A549 (cell line): Measurements from ENCODE around the gene GRIA3. TPM values are rescaled to one million over a fixed set of nuclear protein-coding genes. Genes with fewer than 3 reads are reported as not detected.
"Not testable (repeated sequence)": the region's sequence is repeated elsewhere in the genome, so short reads cannot be mapped to it uniquely, and the experiment has no call there.

Experiments used
- ATAC-seq, 2 experiments: fragments of 200-7000 bp in 1 of 2; fragments of >200 bp in 1 of 2; cut with Nextera tagmentation in 1 of 2; cut with Tn5 transposase in 1 of 2; 3 replicates each; pipeline versions ENCODE4 v1.8.0 to v1.9.1; 2018 to 2020; ENCODE audit warnings: mild to moderate bottlenecking in 1 of 2, moderate library complexity in 1 of 2
- CTCF ChIA-PET: fragments of 300-600 bp; sonication (Branson Sonifier 250); formaldehyde crosslinking; extraction: SDS; loops from one replicate; lab custom pipeline; 2021; ENCODE audit warnings: antibody characterized with exemption, inconsistent platforms; lab: Yijun Ruan, JAX
- POLR2A ChIA-PET: fragments of 350-600 bp; formaldehyde crosslinking; extraction: SDS; loops from one replicate; lab custom pipeline; 2021; ENCODE audit warnings: antibody characterized with exemption, inconsistent platforms; lab: Yijun Ruan, JAX
- DNase-seq, 2 experiments: peaks; one replicate each; pipeline versions ENCODE4 v3.0.0 to v3.0.0-alpha.2; 2011 to 2016; ENCODE audit warnings: low read depth in 1 of 2, low spot score in 1 of 2
- FAIRE-seq: peaks from 2 replicates; lab custom pipeline; 2011; peaks lifted over from hg19 to GRCh38; lab: Jason Lieb, UNC
- H3K27ac ChIP-seq, 2 experiments: fragments of >200 bp; sonication (Bioruptor Twin); formaldehyde crosslinking; 3 replicates each; pipeline ENCODE4 v1.5.1; 2016 to 2017
- H3K4me1 ChIP-seq: fragments of >200 bp; sonication (Bioruptor Twin); formaldehyde crosslinking; 3 replicates; pipeline ENCODE4 v1.6.1; 2016
- H3K4me2 ChIP-seq: fragments of >200 bp; sonication (Bioruptor Twin); formaldehyde crosslinking; 3 replicates; pipeline ENCODE4 v1.6.1; 2016
- H3K4me3 ChIP-seq: fragments of >200 bp; sonication (Bioruptor Twin); formaldehyde crosslinking; 3 replicates; pipeline ENCODE4 v1.5.1; 2016
- H3K9me3 ChIP-seq: fragments of >200 bp; sonication (Bioruptor Twin); formaldehyde crosslinking; 3 replicates; pipeline ENCODE4 v1.6.1; 2016
- BHLHE40 ChIP-seq: IDR thresholded peaks from 2 replicates; pipeline ENCODE4 v1.6.1; 2012; ENCODE audit warnings: low read depth, low read length, inconsistent platforms
- CBX2 ChIP-seq: fragments of 200-600 bp; sonication (generic); IDR thresholded peaks from 2 replicates; pipeline ENCODE4 v1.6.1; 2016; ENCODE audit warnings: low read depth, mild to moderate bottlenecking, borderline replicate concordance
- CEBPB ChIP-seq, 2 experiments: fragments of >200 bp in 1 of 2; sonication (Bioruptor Twin) in 1 of 2; formaldehyde crosslinking in 1 of 2; IDR thresholded peaks; 2 replicates each; pipeline ENCODE4 v1.6.1; 2012 to 2016
- CHD2 ChIP-seq: fragments of 150-350 bp; IDR thresholded peaks from 2 replicates; pipeline ENCODE4 v1.6.1; 2014; ENCODE audit warnings: low read length; ENCODE audit not compliant: partially characterized antibody
- CHD4 ChIP-seq: fragments of 200-600 bp; sonication (generic); IDR thresholded peaks from 2 replicates; pipeline ENCODE4 v1.6.1; 2016; ENCODE audit warnings: antibody characterized with exemption, mild to moderate bottlenecking, borderline replicate concordance
- E2F6 ChIP-seq: IDR thresholded peaks from 2 replicates; pipeline ENCODE4 v1.6.1; 2012; ENCODE audit warnings: low read depth, borderline replicate concordance
- FOSB ChIP-seq: fragments of 250-450 bp; sonication (Bioruptor Pico); IDR thresholded peaks from 2 replicates; pipeline ENCODE4 v1.5.0; 2020; ENCODE audit warnings: mild to moderate bottlenecking, moderate library complexity
- FOSL2 ChIP-seq, 2 experiments: fragments of 450-650 bp in 1 of 2; fragments of >200 bp in 1 of 2; sonication (Bioruptor Twin) in 1 of 2; formaldehyde crosslinking; IDR thresholded peaks; 2 replicates each; pipeline versions ENCODE4 v1.5.0 to v1.6.1; 2016 to 2020; ENCODE audit warnings: mild to moderate bottlenecking in 1 of 2, moderate library complexity in 1 of 2
- GATA3 ChIP-seq: IDR thresholded peaks from 2 replicates; pipeline ENCODE4 v1.6.1; 2012; ENCODE audit warnings: borderline replicate concordance
- HOXB13 ChIP-seq: fragments of 250-450 bp; sonication (Bioruptor Pico); IDR thresholded peaks from 2 replicates; pipeline ENCODE4 v1.5.0; 2020; ENCODE audit warnings: low read depth, mild to moderate bottlenecking, moderate library complexity
- JUN ChIP-seq, 2 experiments: fragments of >200 bp; sonication (Bioruptor Twin); formaldehyde crosslinking; IDR thresholded peaks; 2 replicates in 1 of 2; 3 replicates in 1 of 2; pipeline ENCODE4 v1.6.1; 2016 to 2017
- MAZ ChIP-seq: fragments of 150-350 bp; IDR thresholded peaks from 2 replicates; pipeline ENCODE4 v1.6.1; 2014; ENCODE audit warnings: antibody characterized with exemption, low read depth, low read length, borderline replicate concordance
- NFE2L2 ChIP-seq: fragments of 150-350 bp; conservative IDR thresholded peaks from 2 replicates; pipeline ENCODE4 v1.6.1; 2014; ENCODE audit warnings: low read length
- PHF8 ChIP-seq: fragments of 200-600 bp; sonication (generic); IDR thresholded peaks from 2 replicates; pipeline ENCODE4 v1.6.1; 2016; ENCODE audit warnings: low read depth, mild to moderate bottlenecking, antibody characterized with exemption, moderate library complexity, borderline replicate concordance
- RAD21 ChIP-seq, 2 experiments: fragments of >200 bp in 1 of 2; sonication (Bioruptor Twin) in 1 of 2; formaldehyde crosslinking in 1 of 2; IDR thresholded peaks in 1 of 2; conservative IDR thresholded peaks in 1 of 2; 2 replicates in 1 of 2; 3 replicates in 1 of 2; pipeline ENCODE4 v1.6.1; 2012 to 2018; ENCODE audit warnings: inconsistent platforms in 1 of 2
- SMC3 ChIP-seq: fragments of >200 bp; sonication (Bioruptor Twin); formaldehyde crosslinking; IDR thresholded peaks from 3 replicates; pipeline ENCODE4 v1.6.1; 2018; ENCODE audit warnings: inconsistent platforms
- TP53 ChIP-seq: fragments of 250-450 bp; sonication (Bioruptor Pico); IDR thresholded peaks from 2 replicates; pipeline ENCODE4 v1.5.0; 2021; ENCODE audit warnings: mild to moderate bottlenecking, moderate library complexity
- WGBS: methylation state at CpG from one replicate; pipeline ENCODE4 v1.1.6; 2017; ENCODE audit errors: missing lambda C conversion rate; 5-methylcytosine and 5-hydroxymethylcytosine counted together
- polyA plus RNA-seq, 4 experiments: library from polyadenylated mRNA; depleted of rRNA in 3 of 4; stranded (reverse); fragments of >200 nt; fragmentation: RNase III in 1 of 4; extraction: RNeasy Plus Mini Kit Qiagen cat#74134 plus additional on column Dnase treatment in 1 of 4; gene quantifications; 2 replicates in 3 of 4; 3 replicates in 1 of 4; pipeline ENCODE4 v1.2.3, GENCODE V29; 2011 to 2017
- TF ChIP-seq, protein P1 (sequence below): fragments of 450-650 bp; IDR thresholded peaks from 2 replicates; pipeline ENCODE4 v1.6.1; 2014; ENCODE audit warnings: antibody characterized with exemption
- TF ChIP-seq, protein P2 (sequence below): fragments of >200 bp; sonication (Bioruptor Twin); formaldehyde crosslinking; IDR thresholded peaks from 3 replicates; pipeline ENCODE4 v1.5.1; 2016

Gene GRIA3
- polyA plus RNA-seq, 2 of the 4 experiments (the other 2 are of a cell fraction): not detected

DNA sequence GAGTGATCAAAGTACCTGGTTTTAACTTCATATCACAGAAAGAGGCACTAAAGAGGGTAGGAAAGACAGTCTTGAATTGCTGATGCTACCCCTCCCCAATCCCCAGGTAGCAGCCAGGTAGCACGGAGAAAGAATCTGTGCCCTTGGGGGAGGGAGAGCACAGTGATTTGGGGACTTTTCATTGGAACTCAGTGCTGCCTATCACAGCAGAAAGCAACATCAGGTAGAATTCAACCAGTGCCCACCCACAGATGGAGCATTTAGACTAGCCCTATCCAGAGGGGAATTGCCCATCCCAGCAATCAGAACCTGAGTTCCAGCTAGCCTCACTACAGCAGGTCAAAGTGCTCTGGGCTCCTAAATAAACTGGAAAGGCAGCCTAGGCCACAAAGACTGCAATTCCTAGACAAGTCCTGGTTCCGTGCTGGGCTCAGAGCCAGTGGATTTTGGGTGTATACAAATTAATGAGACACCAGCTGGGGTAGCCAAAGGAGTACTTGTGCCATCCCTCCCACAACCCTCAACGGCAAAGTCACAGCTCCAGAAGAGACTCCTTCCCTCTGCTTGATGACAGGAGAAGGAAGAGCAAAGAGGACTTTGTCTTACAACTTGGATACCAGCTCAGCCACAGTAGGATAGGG, 320.7 kb downstream of the GRIA3 start:
- H3K27ac ChIP-seq: no peak overlapping the region
- no peak for FAIRE-seq
- POLR2A ChIA-PET: no interaction called here
- H3K9me3 ChIP-seq: no peaks in the 10 kb centered on the region
- no peak for DNase-seq
- no peaks in the 10 kb centered on the region for H3K4me1 ChIP-seq
- no peak overlapping the region for H3K4me3 ChIP-seq
- 79% methylated on average over 2 of the region's 3 CpGs for WGBS
- CTCF ChIA-PET: interaction anchor here (1.6 kb wide), 1 partner anchor 9 kb away, joined by 5 read pairs; no protein-coding TSS in a partner anchor
- no peak overlapping the region for H3K4me2 ChIP-seq
- no peak for TF ChIP-seq TP53 (CRISPR knock-in tag)
- no peak for TF ChIP-seq MAZ
- TF ChIP-seq CEBPB (IDR thresholded peaks at IDR 0.05): no peak
- TF ChIP-seq FOSB (CRISPR knock-in tag): no peak
- TF ChIP-seq CBX2: no peak
- no peak for TF ChIP-seq HOXB13 (CRISPR knock-in tag)
- no peak for TF ChIP-seq NFE2L2
- TF ChIP-seq, protein P1, sequence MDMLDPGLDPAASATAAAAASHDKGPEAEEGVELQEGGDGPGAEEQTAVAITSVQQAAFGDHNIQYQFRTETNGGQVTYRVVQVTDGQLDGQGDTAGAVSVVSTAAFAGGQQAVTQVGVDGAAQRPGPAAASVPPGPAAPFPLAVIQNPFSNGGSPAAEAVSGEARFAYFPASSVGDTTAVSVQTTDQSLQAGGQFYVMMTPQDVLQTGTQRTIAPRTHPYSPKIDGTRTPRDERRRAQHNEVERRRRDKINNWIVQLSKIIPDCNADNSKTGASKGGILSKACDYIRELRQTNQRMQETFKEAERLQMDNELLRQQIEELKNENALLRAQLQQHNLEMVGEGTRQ: no peak
- no peak for TF ChIP-seq CHD2
- TF ChIP-seq E2F6: no peak
- TF ChIP-seq GATA3: no peak
- no peak for TF ChIP-seq FOSL2 (IDR thresholded peaks at IDR 0.05)
- TF ChIP-seq FOSL2 (CRISPR knock-in tag; IDR thresholded peaks at IDR 0.05): no peak
- TF ChIP-seq JUN (IDR thresholded peaks at IDR 0.05): no peak
- no peak for TF ChIP-seq CHD4
- ATAC-seq: no peak

- ChIA-PET CTCF (interaction anchor here (0.7 to 1.5 kb wide), 8 partner anchors 8 to 469 kb away, joined by 3 to 8 read pairs (median 4); no protein-coding TSS in a partner anchor), POLR2A (no interaction called here)
- H3K4me3 ChIP-seq: peak overlapping the region; percentile 56
- ATAC-seq (peak; percentile 57 to 74; a peak in 4 of 6 replicates), DNase-seq (peak; percentile 1 to 6), FAIRE-seq (peak; percentile 92)
- H3K4me1 ChIP-seq: peaks cover 5% of the 10 kb centered on the region; the same call in 1 of the 3 replicates
- 3% methylated on average over 6 of the region's 6 CpGs for WGBS
- H3K27ac ChIP-seq: peak overlapping the region; percentile 68 to 82
- TF ChIP-seq PHF8 (0 out of 2 replicates have a peak, but pooled peaks have one; percentile 41), BHLHE40 (no peak)
- H3K4me2 ChIP-seq: peak overlapping the region; percentile 82
- no peaks in the 10 kb centered on the region for H3K9me3 ChIP-seq
These were observed 329.7 kb downstream of the GRIA3 start for GRCh38 chrX:123513585-123514278.

GRCh38 chrX:123514279-123514640, 330.2 kb downstream of the GRIA3 start:
- ATAC-seq (peak; percentile 86 to 98), FAIRE-seq (peak; percentile 83), DNase-seq (peak; percentile 10 to 85)
- H3K9me3 ChIP-seq, POLR2A ChIA-PET, H3K4me1 ChIP-seq: not testable (repeated sequence)
- peak overlapping the region; percentile 68 to 82 for H3K27ac ChIP-seq
- WGBS: 1% methylated on average over 14 of the region's 26 CpGs
- TF ChIP-seq, protein P2, sequence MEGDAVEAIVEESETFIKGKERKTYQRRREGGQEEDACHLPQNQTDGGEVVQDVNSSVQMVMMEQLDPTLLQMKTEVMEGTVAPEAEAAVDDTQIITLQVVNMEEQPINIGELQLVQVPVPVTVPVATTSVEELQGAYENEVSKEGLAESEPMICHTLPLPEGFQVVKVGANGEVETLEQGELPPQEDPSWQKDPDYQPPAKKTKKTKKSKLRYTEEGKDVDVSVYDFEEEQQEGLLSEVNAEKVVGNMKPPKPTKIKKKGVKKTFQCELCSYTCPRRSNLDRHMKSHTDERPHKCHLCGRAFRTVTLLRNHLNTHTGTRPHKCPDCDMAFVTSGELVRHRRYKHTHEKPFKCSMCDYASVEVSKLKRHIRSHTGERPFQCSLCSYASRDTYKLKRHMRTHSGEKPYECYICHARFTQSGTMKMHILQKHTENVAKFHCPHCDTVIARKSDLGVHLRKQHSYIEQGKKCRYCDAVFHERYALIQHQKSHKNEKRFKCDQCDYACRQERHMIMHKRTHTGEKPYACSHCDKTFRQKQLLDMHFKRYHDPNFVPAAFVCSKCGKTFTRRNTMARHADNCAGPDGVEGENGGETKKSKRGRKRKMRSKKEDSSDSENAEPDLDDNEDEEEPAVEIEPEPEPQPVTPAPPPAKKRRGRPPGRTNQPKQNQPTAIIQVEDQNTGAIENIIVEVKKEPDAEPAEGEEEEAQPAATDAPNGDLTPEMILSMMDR: peak; percentile 33
- TF ChIP-seq RAD21 (conservative IDR thresholded peaks at IDR 0.05 in 1 of 2, IDR thresholded peaks at IDR 0.05 in 1 of 2) (peak; percentile 1 to 30; a peak in 1 of 5 replicates), SMC3 (peak; percentile 21; the same call in 1 of the 3 replicates)
- peak overlapping the region; percentile 82 for H3K4me2 ChIP-seq
- peak overlapping the region; percentile 56 for H3K4me3 ChIP-seq
- CTCF ChIA-PET: interaction anchor here (0.7 to 1.5 kb wide), 8 partner anchors 9 to 469 kb away, joined by 3 to 8 read pairs (median 4); no protein-coding TSS in a partner anchor
